Activated CD8-positive, alpha-beta memory T cell treated with anti-CD3 and anti-CD28 coated beads, Interleukin-2, amount 50 U/mL, for 4 hours (primary cell): ENCODE measurements around the gene HSD11B1L.

ENCODE experiments used
- DNase-seq: peaks from one replicate; pipeline ENCODE4 v3.0.0-alpha.2; 2020

Gene HSD11B1L

DNA sequence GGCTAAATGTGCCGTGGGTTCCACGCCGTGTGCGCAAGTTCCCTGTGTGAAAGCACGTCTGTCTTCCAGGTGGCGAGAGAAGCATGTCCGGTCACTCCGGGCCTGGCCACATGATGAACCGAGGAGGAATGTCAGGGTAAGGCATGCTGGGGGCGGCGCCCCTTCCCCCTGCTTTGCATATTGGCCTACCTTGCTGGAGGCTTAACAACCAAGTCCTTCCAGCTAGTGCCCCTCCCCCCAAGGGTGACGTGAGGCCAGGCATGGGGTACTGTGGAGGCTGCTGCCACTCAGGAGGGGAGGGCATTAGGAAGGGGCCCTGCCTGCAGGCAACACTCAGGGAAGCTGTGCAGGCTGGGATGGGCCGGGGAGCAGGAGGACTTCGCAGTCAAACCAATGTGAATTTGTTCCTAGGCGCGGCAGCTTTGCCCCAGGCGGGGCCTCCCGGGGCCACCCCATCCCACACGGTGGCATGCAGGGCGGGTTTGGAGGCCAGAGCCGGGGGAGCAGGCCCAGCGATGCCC is 13.0 kb upstream of the HSD11B1L start:
- DNase-seq = no peak

DNA sequence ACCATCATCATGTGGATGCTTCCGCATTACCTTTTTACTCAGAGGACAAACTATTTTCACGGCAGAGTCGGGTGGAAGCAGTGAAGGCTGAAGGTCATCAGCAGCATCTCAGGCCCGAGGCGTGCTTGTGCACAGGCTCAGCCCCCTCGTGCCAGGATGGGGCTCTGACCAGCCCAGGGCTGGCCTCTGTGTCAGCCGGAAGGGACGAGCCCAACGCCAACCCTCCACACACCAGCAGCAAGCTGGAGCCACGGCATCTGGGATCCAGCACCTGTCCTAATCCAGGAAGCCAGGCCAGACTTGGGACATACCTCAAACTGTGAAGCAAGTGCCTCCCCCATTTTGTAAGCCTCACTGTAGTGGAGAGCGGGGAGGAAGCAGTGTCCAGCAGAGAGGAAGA is 11.6 kb upstream of the HSD11B1L start:
- no peak for DNase-seq

DNA sequence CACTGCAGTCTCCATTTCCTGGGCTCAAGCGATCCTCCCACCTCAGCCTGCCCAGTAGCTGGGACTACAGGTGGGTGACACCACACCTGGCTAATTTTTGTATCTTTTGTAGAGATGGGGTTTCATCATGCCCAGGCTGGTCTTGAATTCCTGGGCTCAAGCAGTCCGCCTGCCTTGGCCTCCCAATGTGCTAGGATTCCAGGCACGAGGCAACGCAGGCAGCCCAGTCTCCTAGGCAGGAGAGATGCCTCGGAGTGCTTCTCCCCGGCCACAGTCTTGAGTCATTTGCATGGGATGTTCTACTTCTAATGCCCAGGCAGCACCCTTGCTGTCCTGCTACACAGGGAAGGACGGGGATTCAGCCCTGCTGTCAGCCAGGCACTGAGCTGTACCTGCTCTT is 9.2 kb upstream of the HSD11B1L start:
- no peak for DNase-seq

DNA sequence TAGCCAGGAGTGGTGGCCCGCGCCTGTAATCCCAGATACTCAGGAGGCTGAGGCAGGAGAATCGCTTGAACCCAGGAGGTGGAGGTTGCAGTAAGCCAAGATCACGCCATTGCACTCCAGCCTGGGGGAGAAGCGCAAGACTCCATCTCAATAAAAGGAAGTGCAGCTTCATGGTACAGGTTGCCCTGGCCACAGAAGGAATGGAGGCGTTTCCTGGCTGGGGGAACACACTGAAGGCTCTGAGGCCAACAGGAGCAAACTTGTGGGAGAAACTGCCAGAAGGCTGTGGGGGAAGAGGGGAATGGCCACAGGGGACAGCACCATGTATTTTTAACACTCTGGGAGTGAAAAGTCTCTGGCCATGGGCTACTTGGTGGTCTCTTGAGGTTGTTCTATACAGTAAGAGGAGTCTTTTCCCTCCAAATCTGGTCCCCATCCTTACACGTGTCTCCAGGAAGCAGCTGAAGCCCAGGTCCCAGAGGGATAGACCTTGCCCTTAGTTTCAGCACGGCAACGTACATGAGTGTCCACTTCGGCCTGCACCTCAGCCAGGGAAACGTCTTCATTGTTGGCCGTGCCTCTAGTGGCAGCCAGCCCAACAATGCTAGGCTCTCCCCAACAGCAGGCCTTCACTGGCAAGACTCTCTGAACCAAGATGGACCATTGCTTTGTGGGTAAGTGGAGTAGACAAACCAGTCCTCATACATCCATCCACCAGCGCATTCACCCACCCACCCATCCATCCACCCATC is 7.9 kb upstream of the HSD11B1L start:
- no peak for DNase-seq

DNA sequence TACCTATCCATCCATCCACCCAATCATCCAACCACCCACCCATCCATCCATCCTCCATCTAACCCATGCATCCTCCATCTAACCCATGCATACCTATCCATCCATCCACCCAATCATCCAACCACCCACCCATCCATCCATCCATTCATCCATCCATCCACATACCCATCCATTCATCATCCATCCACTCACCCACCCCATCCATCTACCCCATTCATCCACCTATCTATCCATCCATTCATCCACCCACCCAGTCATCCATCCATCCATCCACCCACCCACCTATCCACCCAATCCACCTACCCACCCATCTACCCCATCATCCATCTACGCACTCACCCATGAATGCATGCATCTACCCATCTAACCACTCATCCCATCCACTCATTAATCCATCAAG is 7.1 kb upstream of the HSD11B1L start:
- no peak for DNase-seq

DNA sequence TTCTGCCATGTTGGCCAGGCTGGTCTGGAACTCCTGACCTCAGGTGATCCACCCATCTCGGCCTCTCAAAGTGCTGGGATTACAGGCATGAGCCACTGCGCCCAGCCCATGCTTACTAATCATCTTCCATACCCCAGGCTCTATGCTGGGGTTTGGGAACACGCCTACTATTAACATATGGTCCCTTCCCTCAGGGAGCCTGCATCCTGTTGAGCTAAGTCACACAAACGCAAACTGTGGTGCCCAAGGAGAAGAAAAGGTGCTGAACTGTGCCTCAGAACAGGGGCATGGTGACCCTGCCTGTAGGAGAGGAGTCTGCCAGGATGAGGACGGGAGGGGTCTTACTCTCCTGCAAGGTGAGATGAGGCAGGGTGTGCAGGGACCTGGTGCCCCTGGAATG is 6.1 kb upstream of the HSD11B1L start:
- DNase-seq = no peak

DNA sequence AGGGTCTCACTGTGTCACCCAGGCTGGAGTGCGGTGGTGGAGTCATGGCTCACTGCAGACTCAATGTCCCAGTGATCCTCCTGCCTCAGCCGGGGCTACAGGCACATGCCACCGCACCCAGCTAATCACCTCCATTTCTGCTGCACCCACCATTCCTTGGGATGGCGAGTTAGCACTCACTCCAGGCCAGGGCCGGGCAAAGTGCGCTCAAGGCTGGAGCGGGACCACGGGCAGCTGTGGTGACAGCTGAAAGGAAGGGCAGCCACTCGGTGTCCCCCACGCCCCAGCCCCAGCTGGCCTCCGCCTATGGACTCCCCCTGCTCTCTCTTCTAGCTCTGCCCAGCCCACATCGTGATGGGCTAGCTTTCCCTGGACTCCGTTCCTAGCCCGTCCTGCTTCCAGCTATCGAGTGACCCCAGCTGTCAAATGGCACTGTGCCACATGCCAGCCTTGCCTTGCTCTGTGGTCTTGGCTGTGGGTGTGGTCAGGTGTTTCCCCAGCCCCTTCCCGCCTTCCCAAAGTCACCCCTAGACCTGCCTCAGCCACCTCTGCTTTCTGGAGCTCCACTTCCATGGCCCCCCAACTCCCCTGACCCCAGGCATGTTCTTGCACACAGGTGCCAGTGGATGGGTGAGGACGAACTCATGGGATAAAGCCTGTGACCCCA is 4.6 kb upstream of the HSD11B1L start:
- DNase-seq = no peak

DNA sequence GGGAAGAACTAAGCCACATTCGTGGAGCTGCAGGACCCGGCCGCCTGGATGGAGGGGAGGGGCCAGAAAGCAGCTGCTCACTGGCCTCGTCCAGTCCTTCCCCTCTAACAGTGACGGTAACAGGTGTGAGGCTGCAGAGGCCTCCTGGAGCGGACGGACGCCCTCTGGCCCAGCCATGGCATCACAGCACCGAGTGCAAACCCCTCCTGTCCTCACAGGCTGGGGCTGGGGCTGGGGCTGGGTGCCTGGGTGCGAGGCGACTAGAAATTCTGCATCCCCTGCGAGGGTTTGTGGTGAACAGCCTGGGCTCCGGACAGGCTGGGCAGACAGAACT is 4.1 kb upstream of the HSD11B1L start:
- no peak for DNase-seq

DNA sequence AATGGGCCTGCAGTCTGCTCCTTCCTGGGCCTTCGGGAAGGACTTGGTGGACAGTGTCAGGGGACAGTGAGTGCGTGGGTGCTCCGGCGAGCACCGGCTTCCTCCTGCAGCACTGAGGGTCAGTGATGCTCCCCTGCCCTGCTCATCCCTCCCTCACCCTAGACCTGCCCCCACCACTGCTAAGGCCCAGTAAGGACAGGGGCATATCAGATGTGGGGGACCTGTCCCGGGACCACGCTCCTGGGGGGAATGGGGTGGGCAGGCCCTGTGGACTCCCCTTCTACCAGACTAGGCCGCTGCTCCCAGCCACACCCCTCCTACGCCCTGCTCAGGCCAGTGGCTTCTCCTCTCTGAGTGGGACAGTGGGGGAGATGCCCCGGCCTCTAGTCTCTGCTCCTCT is 3.7 kb upstream of the HSD11B1L start:
- no peak for DNase-seq

DNA sequence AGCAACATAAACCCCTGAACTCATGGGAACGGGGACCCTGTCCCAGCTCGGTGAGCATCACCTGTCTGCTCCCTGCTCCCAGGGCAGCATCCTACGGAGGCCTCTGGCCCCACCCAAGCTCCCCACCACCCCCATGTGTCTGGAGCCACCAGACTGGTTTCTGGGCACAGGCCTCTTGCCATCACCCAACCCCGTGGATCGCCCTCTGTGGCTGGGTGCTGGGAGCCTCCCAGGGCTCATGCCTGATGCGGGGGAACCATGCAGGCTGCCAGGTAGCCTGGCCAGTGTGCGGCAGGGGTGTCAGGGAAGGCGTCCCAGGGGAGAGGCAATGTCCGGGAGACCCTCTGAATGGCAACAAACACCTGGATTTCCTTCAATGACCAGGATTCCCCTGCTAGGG is 3.2 kb upstream of the HSD11B1L start:
- DNase-seq = no peak

DNA sequence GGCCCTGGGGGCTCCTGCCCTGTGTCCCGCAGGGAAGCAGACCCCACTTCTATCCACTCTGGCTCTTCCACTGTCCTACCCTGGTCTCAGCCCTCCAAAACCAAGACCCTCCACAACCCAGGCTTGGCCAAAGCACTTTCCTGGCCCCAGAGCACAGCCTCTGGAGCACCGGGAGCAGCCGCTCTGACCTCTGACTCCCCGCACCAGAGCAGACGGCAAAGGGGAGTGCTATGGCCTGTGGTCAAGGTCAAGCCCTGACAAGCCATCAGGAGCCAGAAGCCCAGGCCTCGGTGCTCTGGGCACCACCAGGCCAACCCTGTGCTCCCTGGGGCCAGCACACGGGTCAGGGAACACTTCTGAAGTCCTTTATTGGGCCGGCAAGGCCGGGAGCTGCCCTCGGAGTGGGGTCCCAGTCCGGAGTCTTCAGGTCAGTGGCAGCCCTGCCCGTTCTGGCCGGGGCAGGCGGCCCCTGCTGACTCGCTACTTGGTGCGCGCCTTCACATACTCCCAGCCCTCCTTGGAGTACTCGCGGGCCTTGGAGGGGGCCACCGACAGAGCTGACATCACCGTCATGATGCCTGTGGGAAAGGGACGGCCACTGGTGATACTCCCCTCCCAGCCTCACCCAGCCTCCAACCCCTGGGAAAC is 2.6 kb upstream of the HSD11B1L start:
- no peak for DNase-seq

DNA sequence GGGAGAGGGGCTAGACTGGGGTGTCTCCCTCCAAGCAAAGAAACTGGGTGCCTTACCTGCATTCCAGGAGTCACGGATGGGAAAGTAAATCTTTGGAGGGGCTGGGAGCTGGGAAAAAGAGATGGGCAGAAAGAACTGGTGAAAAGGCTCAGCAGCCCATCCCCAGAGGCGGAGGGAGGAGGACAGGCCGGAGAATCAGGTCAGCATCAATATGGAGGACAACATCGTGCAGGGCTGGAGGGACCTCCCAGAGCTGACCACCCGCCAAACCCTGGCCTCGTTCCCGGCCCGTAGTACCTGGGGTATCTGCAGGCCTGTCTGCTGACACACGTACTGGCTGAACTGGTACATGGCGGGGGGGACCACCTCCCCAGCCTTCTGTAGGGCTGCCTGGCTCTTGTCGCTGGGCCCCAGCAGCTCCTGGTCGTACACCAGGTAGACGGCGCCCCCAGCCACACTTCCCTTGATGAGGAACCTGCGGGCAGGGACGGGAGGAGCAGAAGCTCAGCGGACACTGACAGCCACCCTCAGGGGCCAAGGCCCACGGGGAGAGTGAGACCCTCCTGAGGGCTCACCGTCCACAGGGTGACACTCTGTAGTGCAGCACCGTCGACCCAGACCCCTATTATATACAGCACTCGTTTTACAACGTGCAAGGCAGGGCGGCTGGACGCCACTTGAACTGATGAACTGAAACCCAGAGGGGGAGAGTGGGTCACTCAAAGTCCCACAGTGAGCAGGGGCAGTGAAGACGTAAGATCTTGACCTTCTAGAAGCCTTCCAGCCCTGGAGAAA is 1.3 kb upstream of the HSD11B1L start:
- no peak for DNase-seq

DNA sequence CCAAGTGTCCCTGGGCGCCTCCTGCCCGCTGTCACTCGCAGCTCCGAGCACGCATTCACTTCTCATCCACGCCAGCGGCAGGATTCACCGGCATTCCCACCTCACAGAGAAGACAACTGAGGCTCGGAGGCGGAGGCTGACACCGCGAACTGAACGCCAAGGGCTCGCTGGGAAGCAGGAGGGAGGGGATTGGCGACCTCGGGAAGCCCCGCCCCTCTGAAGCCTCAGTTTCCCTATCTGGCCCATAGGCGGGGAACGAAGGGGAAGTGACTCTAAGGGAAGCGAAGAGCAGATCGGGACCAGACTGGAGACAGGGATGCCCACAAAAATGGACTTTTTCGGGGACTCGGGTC is 767 bp upstream of the HSD11B1L start:
- DNase-seq = no peak

DNA sequence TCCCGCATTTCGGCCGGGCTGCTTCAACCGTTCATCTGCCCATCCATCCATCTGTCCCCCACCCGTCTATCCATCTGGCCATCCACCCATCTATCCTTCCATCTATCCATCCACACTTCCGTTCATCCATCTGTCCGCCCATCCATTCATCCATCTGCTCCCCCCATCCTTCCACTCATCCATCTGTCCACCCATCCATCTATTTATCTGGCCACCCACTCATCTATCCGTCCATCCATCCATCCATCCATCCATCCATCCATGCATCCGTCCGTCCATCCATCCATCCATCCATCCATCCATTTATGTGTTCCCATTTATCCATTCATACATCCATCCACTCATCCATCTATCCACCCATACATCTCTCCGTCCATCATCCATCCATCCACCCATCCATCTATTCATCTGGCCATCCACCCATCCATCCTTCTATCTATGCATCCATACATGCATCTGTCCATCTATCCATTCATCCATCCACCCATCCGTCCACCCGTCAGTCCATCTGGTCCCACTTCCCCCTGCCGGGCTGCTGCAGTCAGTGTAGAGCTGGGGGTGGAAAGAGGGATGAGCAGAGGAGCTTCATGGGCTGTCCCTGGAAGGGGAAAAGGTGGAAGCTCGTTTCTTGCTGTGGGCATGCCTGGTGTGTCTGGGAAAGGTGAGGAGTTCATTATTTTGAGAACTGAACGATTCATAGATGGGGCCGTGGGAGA is 722 bp downstream of the HSD11B1L start:
- no peak for DNase-seq

DNA sequence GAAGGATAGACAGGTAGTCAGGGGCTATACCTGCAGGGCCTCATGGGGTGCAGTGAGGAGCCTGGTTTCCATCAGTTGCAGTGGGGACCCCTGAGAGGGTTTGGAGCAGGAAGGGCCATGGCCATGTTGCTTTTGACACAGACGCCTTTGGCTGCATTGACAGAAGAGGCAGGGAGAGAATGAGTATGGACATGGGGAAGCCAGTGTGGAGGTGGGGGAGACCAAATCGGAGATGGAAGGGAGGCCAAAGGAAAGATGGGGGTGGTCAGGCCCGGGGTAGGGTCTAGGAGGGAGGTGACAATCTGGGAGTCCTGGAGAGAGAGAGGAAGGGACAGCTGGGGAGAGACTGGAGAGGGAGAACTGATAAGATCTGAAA is 1.3 kb downstream of the HSD11B1L start:
- no peak for DNase-seq

DNA sequence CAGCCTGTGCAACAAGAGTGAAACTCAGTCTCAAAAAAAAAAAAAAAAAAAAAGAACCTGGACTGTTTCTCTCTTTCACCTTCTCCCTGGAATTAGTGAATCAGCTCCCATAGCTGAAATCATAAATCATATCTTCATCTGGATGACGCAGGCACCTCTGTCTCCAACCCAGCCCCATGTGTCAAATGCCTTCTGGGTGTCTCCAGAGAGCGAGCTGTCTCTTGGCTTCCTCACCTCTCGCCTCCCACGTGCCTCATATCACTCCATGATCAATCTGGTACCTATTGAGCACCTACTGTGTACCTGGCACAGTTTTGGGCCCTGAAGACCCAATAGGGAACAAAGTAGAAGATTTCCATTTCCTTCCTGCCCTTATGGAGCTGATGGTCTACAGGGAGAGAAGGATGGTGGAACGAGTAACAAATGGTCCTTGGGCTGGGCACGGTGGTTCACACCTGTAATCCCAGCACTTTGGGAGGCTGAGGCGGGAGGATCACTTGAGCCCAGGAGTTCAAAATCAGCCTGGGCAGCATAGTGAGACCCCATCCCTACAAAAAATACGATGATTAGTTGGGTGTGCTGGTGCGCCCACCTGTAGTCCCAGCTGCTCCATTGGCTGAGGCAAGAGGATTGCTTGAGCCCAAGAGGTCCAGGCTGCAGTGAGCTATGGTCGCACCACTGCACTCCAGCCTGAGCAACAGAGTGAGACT is 2.5 kb downstream of the HSD11B1L start:
- no peak for DNase-seq

DNA sequence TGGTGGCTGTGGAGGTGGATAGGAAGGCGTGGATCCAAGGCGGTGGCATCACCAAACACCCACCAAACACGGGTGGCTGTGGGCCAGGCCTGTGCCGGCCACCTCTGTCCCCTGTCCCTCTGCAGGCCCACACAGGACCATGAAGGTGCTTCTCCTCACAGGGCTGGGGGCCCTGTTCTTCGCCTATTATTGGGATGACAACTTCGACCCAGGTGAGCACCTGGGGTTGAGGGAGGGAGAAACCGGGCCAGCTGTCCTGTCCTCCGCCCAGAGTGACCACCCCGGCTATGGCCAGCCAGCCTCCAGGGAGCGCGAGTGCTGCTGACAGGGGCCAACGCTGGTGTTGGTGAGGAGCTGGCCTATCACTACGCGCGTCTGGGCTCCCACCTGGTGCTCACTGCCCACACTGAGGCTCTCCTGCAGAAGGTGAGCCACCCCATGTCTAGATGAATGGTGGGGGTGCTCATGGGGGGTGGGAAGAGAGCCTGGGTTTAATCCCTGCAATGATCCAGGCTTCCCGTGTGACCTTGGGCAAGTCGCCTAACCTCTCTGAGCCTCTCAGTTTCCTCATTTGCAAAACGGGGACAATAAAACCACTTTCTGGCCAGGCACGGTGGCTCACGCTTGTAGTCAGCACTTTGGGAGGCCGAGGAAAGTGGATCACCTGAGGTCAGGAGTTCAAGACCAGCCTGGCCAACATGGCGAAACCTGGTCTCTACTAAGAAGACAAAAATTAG is 4.0 kb downstream of the HSD11B1L start:
- no peak for DNase-seq

DNA sequence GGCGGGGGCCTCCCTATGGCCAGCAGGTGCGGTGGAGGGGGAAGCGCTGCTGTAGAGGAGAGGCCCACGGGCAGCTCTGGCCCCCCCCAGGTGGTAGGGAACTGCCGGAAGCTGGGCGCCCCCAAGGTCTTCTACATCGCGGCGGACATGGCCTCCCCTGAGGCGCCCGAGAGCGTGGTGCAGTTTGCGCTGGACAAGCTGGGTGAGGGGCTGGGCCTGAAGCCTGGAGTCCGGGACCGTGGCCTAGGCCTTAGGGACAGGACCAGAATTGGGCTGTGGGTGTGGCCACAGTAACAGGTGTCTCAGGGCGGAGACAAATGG is 5.5 kb downstream of the HSD11B1L start:
- no peak for DNase-seq

DNA sequence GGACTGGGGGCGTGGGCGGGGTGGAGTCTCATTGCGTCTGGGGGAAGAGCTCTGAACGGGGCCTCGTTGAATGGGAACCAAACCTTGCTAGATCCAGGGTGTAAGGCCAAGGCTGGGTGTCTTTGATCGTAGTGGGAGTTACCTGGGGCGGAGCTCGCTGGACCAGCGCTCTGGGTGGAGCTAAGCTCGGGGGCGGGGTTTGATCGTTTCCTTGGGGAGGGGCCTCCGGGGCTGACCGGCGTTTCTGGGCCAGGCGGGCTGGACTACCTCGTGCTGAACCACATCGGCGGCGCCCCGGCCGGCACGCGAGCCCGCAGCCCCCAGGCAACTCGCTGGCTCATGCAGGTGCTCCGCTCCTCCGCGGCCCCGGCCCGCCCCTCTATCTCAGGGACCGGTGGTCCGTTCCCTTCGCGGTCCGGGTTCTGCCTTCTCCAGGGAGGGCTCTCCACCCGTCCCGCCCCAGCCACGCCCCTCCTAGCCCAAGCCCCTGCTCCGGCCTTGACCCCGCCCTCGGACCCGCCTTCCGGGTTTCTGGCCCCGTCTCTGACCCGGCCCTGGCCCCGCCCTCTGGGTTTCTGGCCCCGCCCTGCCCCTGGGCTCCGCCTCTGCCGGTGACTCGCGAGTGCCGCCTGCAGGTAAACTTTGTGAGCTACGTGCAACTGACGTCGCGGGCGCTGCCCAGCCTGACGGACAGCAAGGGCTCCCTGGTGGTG is 6.0 kb downstream of the HSD11B1L start:
- DNase-seq = peak; percentile 99

DNA sequence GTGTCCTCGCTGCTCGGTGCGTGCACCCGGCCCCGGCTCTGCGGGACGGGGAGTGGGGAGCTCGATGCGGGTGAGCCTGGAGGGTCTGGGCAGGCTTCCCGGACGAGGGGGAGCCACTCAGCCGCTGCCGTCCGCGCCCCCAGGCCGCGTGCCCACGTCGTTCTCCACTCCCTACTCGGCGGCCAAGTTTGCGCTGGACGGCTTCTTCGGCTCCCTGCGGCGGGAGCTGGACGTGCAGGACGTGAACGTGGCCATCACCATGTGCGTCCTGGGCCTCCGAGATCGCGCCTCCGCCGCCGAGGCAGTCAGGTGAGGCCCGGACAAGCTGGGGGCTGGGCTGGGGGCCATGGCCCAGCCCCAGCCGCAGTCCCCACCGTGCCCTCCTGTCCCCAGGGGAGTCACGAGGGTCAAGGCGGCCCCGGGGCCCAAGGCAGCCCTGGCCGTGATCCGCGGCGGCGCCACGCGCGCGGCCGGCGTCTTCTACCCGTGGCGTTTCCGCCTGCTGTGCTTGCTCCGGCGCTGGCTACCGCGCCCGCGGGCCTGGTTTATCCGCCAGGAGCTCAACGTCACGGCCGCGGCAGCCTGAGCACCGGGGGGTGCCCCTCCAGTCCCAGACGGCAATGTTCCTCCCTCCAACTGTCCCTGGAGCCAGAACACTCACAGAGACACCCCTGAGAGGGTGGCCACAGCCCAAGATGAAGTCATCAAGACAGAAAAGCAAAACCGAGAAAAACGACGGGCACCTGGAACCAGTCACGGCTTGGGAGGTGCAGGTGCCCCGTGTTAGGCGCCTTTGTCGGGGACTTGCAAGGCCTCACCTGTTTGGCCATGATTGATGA is 6.8 kb downstream of the HSD11B1L start:
- DNase-seq = no peak
